Parathyroid adenoma (tissue), 2 donors: ENCODE data around the gene BICD2.

Experiments
- H2AFZ ChIP-seq: fragments of 300-600 bp; sonication (generic); one replicate; pipeline ENCODE4 v1.7.0; 2017; ENCODE audit warnings: antibody characterized with exemption, mild to moderate bottlenecking
- H3K27ac ChIP-seq: fragments of 300-600 bp; sonication (generic); one replicate; pipeline ENCODE4 v1.7.0; 2017
- H3K27me3 ChIP-seq: fragments of 300-600 bp; sonication (generic); one replicate; pipeline ENCODE4 v1.7.0; 2017; ENCODE audit warnings: low read length; ENCODE audit not compliant: control insufficient read depth, insufficient read depth
- H3K36me3 ChIP-seq: fragments of 300-600 bp; sonication (generic); one replicate; pipeline ENCODE4 v1.7.0; 2017; ENCODE audit warnings: low read length; ENCODE audit not compliant: control insufficient read depth, insufficient read depth
- H3K4me1 ChIP-seq: fragments of 300-600 bp; sonication (generic); one replicate; pipeline ENCODE4 v1.7.0; 2017; ENCODE audit warnings: control low read depth
- H3K4me2 ChIP-seq: fragments of 300-600 bp; sonication (generic); one replicate; pipeline ENCODE4 v1.7.0; 2017; ENCODE audit warnings: low read length
- H3K4me3 ChIP-seq: fragments of 300-600 bp; sonication (generic); one replicate; pipeline ENCODE4 v1.7.0; 2017; ENCODE audit warnings: low read depth, low read length
- H3K79me2 ChIP-seq: fragments of 300-600 bp; sonication (generic); one replicate; pipeline ENCODE4 v1.7.0; 2017; ENCODE audit warnings: control low read depth
- H3K9ac ChIP-seq: fragments of 300-600 bp; sonication (generic); one replicate; pipeline ENCODE4 v1.7.0; 2017; ENCODE audit warnings: mild to moderate bottlenecking
- H3K9me3 ChIP-seq: fragments of 300-600 bp; sonication (generic); one replicate; pipeline ENCODE4 v1.7.0; 2017; ENCODE audit warnings: low read length; ENCODE audit not compliant: control insufficient read depth
- CTCF ChIP-seq: fragments of 300-600 bp; sonication (generic); IDR thresholded peaks from one replicate; pipeline ENCODE4 v1.7.0; 2017; ENCODE audit warnings: antibody characterized with exemption, mild to moderate bottlenecking
- donor health status: primary hyperparathyroidism.

BICD2 gene

GRCh38 chr9:92739346-92739970 lies 25.2 kb downstream of the BICD2 start:
- no peak overlapping the region for H3K27ac ChIP-seq
- H2AFZ ChIP-seq = no peak overlapping the region
- H3K4me2 ChIP-seq = no peak overlapping the region
- H3K79me2 ChIP-seq = peaks cover 55% of the 10 kb centered on the region
- no peaks in the 10 kb centered on the region for H3K36me3 ChIP-seq
- H3K4me3 ChIP-seq = no peak overlapping the region
- H3K9me3 ChIP-seq = no peaks in the 10 kb centered on the region
- no peak overlapping the region for H3K9ac ChIP-seq
- TF ChIP-seq CTCF = no peak
- peaks cover 10% of the 10 kb centered on the region for H3K4me1 ChIP-seq
- no peaks in the 10 kb centered on the region for H3K27me3 ChIP-seq

- peaks cover 10% of the 10 kb centered on the region for H3K4me1 ChIP-seq
- H3K4me2 ChIP-seq = no peak overlapping the region
- no peaks in the 10 kb centered on the region for H3K9me3 ChIP-seq
- no peak overlapping the region for H2AFZ ChIP-seq
- peaks cover 48% of the 10 kb centered on the region for H3K79me2 ChIP-seq
- no peak overlapping the region for H3K4me3 ChIP-seq
- no peak overlapping the region for H3K9ac ChIP-seq
- no peaks in the 10 kb centered on the region for H3K27me3 ChIP-seq
- H3K27ac ChIP-seq = no peak overlapping the region
- H3K36me3 ChIP-seq = no peaks in the 10 kb centered on the region
- TF ChIP-seq CTCF = no peak
These were observed 26.0 kb downstream of the BICD2 start for GRCh38 chr9:92738661-92739081.

- TF ChIP-seq CTCF = no peak
- H3K4me3 ChIP-seq = no peak overlapping the region
- H3K27ac ChIP-seq = no peak overlapping the region
- no peak overlapping the region for H3K9ac ChIP-seq
- H2AFZ ChIP-seq = no peak overlapping the region
- no peaks in the 10 kb centered on the region for H3K27me3 ChIP-seq
- no peak overlapping the region for H3K4me2 ChIP-seq
- peaks cover 46% of the 10 kb centered on the region for H3K79me2 ChIP-seq
- H3K36me3 ChIP-seq = no peaks in the 10 kb centered on the region
- no peaks in the 10 kb centered on the region for H3K9me3 ChIP-seq
- peaks cover 10% of the 10 kb centered on the region for H3K4me1 ChIP-seq
These were observed 26.9 kb downstream of the BICD2 start for GRCh38 chr9:92737611-92738299.

- Histone ChIP-seq H3K4me2 (no peak overlapping the region), H3K4me1 (peaks cover 10% of the 10 kb centered on the region), H3K79me2 (peaks cover 43% of the 10 kb centered on the region), H3K36me3 (no peaks in the 10 kb centered on the region), H3K4me3 (no peak overlapping the region), H3K9ac (no peak overlapping the region), H3K9me3 (no peaks in the 10 kb centered on the region), H2AFZ (no peak overlapping the region), H3K27ac (no peak overlapping the region), H3K27me3 (no peaks in the 10 kb centered on the region)
- TF ChIP-seq CTCF = no peak
These were observed 27.4 kb downstream of the BICD2 start for GRCh38 chr9:92737216-92737606.
